ENCODE data around the gene MBD3L4. TPM values are rescaled to one million over a fixed set of nuclear protein-coding genes. Genes with fewer than 3 reads are reported as not detected.

MBD3L4 gene
- total RNA-seq, 1 donor from 2014 or later = not detected

DNA sequence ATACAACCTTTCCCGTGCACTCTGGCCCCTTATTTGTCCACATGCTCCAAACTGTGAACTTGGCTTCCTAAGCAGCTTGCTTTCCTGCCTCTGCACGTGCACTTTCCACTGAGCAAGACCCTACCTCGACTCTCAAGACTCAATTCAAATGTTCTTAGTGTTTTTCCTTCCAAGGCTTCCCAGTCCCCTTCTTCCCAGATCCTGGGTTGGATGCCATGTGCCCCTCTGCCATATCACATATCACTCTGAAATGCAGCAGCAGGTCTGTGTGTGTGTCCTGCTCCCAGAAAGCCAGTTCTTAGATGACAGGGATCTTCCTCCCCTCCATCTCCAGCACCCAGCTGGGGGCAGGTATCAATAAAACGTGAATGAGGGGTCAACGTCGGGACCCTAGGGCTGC is 32.6 kb upstream of the MBD3L4 start:
- Histone ChIP-seq H3K4me1 (peaks cover 0 to 6% of the 10 kb centered on the region in 2 donors), H3K27me3 (no peaks in the 10 kb centered on the region), H3K9me3 (peaks cover 15 to 28% of the 10 kb centered on the region in 2 donors), H3K36me3 (peaks cover 64 to 65% of the 10 kb centered on the region in 2 donors), H3K4me3 (no peak overlapping the region), H3K27ac (no peak overlapping the region)
- intact Hi-C loops (cut with DNase I) = no loop called here
- TF ChIP-seq, protein P1, sequence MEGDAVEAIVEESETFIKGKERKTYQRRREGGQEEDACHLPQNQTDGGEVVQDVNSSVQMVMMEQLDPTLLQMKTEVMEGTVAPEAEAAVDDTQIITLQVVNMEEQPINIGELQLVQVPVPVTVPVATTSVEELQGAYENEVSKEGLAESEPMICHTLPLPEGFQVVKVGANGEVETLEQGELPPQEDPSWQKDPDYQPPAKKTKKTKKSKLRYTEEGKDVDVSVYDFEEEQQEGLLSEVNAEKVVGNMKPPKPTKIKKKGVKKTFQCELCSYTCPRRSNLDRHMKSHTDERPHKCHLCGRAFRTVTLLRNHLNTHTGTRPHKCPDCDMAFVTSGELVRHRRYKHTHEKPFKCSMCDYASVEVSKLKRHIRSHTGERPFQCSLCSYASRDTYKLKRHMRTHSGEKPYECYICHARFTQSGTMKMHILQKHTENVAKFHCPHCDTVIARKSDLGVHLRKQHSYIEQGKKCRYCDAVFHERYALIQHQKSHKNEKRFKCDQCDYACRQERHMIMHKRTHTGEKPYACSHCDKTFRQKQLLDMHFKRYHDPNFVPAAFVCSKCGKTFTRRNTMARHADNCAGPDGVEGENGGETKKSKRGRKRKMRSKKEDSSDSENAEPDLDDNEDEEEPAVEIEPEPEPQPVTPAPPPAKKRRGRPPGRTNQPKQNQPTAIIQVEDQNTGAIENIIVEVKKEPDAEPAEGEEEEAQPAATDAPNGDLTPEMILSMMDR (IDR thresholded peaks at IDR 0.05) = no peak
- DNase-seq (ENCODE audit: low spot score in 2 of 2) = no peak

GRCh38 chr19:7069904-7070226 is 29.9 kb upstream of the MBD3L4 start:
- Histone ChIP-seq H3K36me3 (peaks cover 37 to 39% of the 10 kb centered on the region in 2 donors), H3K4me1 (peaks cover 0 to 6% of the 10 kb centered on the region in 2 donors), H3K4me3 (peak overlapping the region; percentile 74 to 83), H3K27ac (peak overlapping the region; percentile 52 to 69), H3K9me3 (peaks cover 0 to 1% of the 10 kb centered on the region in 2 donors), H3K27me3 (no peaks in the 10 kb centered on the region)
- TF ChIP-seq, protein P1 (IDR thresholded peaks at IDR 0.05) = no peak
- DNase-seq (ENCODE audit: low spot score in 2 of 2) = no peak
- intact Hi-C loops (cut with DNase I) = loop anchor here (1.0 kb wide), 1 partner anchor 29 kb away; no protein-coding TSS in a partner anchor

- peak; percentile 95 to 99 for DNase-seq (ENCODE audit: low spot score in 2 of 2)
- Histone ChIP-seq H3K36me3 (peaks cover 31 to 33% of the 10 kb centered on the region in 2 donors), H3K27me3 (no peaks in the 10 kb centered on the region), H3K4me3 (peak within 1 kb of the TSS; percentile 74 to 83), H3K27ac (peak within 1 kb of the TSS; percentile 52 to 69), H3K4me1 (peaks cover 0 to 6% of the 10 kb centered on the region in 2 donors), H3K9me3 (no peaks in the 10 kb centered on the region)
- TF ChIP-seq, protein P1 (IDR thresholded peaks at IDR 0.05) = no peak
- intact Hi-C loops (cut with DNase I) = loop anchor here (1.0 kb wide), 1 partner anchor 30 kb away; no protein-coding TSS in a partner anchor
These were observed 29.3 kb upstream of the MBD3L4 start, which contains the start of gene ZNF557 for GRCh38 chr19:7069042-7069903. TSS of gene ZNF557 (plus strand) at chr19:7069703. CDS start at chr19:7075075, 5,372 bp downstream.

GRCh38 chr19:7068599-7068998 is 28.6 kb upstream of the MBD3L4 start:
- DNase-seq (ENCODE audit: low spot score in 2 of 2) = no peak
- Histone ChIP-seq H3K4me3 (peak overlapping the region in 1 of 2 donors; percentile 74), H3K4me1 (peaks cover 0 to 6% of the 10 kb centered on the region in 2 donors), H3K27ac (peak overlapping the region; percentile 10 to 69), H3K36me3 (peaks cover 24 to 26% of the 10 kb centered on the region in 2 donors), H3K27me3 (no peaks in the 10 kb centered on the region), H3K9me3 (no peaks in the 10 kb centered on the region)
- intact Hi-C loops (cut with DNase I) = no loop called here
- TF ChIP-seq, protein P1 (IDR thresholded peaks at IDR 0.05) = no peak

DNA sequence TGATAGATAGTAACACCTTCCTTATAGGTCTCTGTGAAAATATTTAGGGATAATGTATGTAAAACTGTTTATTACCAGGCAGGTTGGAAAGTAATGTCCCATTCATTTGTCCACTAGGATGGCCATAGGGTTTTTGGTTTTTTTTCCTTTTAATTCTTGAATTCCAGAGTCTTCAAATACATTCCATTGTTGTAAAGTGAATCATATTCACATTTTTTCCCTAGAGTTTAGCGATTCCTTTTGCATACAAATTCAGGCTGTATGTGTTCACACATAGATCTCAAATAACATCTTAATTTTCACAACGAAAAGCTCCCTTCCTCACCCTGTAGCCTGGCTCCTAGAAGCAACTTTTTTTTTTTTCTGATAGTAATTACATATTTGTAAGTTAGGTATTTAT is 27.7 kb upstream of the MBD3L4 start:
- H3K36me3 ChIP-seq = peaks cover 16 to 17% of the 10 kb centered on the region in 2 donors
- no peak overlapping the region for H3K4me3 ChIP-seq
- peaks cover 0 to 6% of the 10 kb centered on the region in 2 donors for H3K4me1 ChIP-seq
- no peaks in the 10 kb centered on the region for H3K9me3 ChIP-seq
- intact Hi-C loops (cut with DNase I) = no loop called here
- no peak for DNase-seq (ENCODE audit: low spot score in 2 of 2)
- H3K27ac ChIP-seq = no peak overlapping the region
- TF ChIP-seq, protein P1 (IDR thresholded peaks at IDR 0.05) = no peak
- H3K27me3 ChIP-seq = no peaks in the 10 kb centered on the region
